Fibroblast of villous mesenchyme (primary cell): ENCODE measurements around the gene TEAD1. TPM values are rescaled to one million over a fixed set of nuclear protein-coding genes. Genes with fewer than 3 reads are reported as not detected.

Source experiments
- DNase-seq: peaks from one replicate; pipeline ENCODE4 v3.0.0-alpha.2; 2010; ENCODE audit warnings: low read depth
- H3K4me3 ChIP-seq: 2 replicates; pipeline ENCODE4 v1.5.1; 2011; ENCODE audit warnings: low read depth, mild to moderate bottlenecking, low read length
- CTCF ChIP-seq: IDR thresholded peaks from 2 replicates; pipeline ENCODE4 v1.5.1; 2012; ENCODE audit warnings: low read depth, mild to moderate bottlenecking, low read length; ENCODE audit not compliant: insufficient read depth
- total RNA-seq: library from RNA; depleted of rRNA; stranded (reverse); fragments of >200 nt; gene quantifications from 2 replicates; pipeline ENCODE4 v1.2.3, GENCODE V29; 2012

TEAD1 gene
- total RNA-seq, 1 donor = 244 TPM

- TF ChIP-seq CTCF = no peak
- no peak overlapping the region for H3K4me3 ChIP-seq
- no peak for DNase-seq
These were observed 216.3 kb downstream of the TEAD1 start for GRCh38 chr11:12890476-12890875.

- TF ChIP-seq CTCF = peak; percentile 79
- DNase-seq = peak; percentile 64
- H3K4me3 ChIP-seq = no peak overlapping the region
These were observed 219.8 kb downstream of the TEAD1 start for GRCh38 chr11:12893787-12894672.

- H3K4me3 ChIP-seq = no peak overlapping the region
- TF ChIP-seq CTCF = no peak
- DNase-seq = no peak
These were observed 223.2 kb downstream of the TEAD1 start for GRCh38 chr11:12897390-12897789.

GRCh38 chr11:12897867-12898266 lies 223.6 kb downstream of the TEAD1 start:
- no peak for TF ChIP-seq CTCF
- H3K4me3 ChIP-seq = no peak overlapping the region
- peak; percentile 45 for DNase-seq

- no peak for TF ChIP-seq CTCF
- DNase-seq = peak; percentile 83
- H3K4me3 ChIP-seq = no peak overlapping the region
These were observed 226.3 kb downstream of the TEAD1 start for GRCh38 chr11:12900496-12900895.

GRCh38 chr11:12901272-12901671 lies 227.1 kb downstream of the TEAD1 start:
- no peak overlapping the region for H3K4me3 ChIP-seq
- DNase-seq = peak; percentile 43
- no peak for TF ChIP-seq CTCF
